HTR-8/SVneo (cell line): ENCODE measurements around the gene PPP1CA.

Experiments
- DNase-seq: peaks from one replicate; pipeline ENCODE4 v3.0.0; 2011; ENCODE audit warnings: low spot score, mixed read lengths; ENCODE audit not compliant: insufficient read length
- FAIRE-seq: peaks from 2 replicates; lab custom pipeline; 2011; peaks lifted over from hg19 to GRCh38; lab: Jason Lieb, UNC

PPP1CA gene

DNA sequence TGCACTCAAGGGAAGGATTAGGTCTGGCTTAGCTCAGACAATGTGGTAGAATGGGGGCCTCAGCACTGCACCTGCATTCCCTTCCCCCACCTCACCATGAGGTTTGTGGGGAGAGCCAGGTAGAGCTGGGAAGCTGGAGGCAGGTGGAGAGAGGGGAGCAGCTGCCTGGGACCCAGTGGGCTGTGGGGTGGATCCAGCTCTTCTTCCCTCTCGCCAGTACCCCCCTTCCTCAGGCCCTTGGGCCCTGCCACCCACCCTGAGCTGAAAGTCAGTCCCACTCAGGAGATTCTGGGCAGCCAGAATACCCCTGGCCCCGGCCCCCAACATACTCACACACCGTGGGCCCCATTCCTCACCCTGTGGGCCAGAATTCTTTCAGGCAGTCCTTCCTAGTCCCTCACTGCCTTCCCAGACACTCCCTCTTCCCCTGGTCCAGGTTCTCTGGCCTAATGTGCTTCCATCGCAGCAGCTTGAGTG, 45.2 kb downstream of the PPP1CA start:
- DNase-seq: no peak
- FAIRE-seq: no peak

DNA sequence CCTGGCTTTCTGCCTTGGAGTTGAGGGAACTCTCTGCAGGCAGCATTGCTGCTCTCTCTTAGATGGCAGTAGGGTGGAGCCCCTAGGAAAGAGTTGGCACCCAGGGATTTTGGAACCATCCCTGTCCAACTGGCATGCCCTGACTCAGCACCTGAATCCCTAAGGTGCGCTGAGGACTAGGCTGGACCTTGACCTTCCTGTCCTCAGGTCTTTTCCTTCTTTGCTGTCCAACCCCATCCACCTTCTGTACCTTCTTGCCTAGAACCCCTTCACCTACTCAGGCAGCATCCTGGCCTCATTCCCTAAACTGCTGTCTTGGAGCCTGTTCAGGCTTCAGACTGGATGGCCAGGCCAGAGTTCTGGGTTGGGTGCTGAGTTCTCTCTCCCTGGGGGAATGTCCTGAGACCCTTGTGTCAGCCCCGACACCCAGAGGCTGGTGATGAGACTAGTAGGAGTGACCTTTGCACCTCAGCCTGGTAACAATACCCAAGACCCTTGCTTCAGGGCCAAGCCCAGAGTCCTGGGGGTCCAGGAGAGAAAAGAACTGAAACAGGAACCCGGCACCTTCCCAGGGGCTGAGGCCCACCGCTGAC, 45.8 kb downstream of the PPP1CA start:
- no peak for DNase-seq
- no peak for FAIRE-seq

DNA sequence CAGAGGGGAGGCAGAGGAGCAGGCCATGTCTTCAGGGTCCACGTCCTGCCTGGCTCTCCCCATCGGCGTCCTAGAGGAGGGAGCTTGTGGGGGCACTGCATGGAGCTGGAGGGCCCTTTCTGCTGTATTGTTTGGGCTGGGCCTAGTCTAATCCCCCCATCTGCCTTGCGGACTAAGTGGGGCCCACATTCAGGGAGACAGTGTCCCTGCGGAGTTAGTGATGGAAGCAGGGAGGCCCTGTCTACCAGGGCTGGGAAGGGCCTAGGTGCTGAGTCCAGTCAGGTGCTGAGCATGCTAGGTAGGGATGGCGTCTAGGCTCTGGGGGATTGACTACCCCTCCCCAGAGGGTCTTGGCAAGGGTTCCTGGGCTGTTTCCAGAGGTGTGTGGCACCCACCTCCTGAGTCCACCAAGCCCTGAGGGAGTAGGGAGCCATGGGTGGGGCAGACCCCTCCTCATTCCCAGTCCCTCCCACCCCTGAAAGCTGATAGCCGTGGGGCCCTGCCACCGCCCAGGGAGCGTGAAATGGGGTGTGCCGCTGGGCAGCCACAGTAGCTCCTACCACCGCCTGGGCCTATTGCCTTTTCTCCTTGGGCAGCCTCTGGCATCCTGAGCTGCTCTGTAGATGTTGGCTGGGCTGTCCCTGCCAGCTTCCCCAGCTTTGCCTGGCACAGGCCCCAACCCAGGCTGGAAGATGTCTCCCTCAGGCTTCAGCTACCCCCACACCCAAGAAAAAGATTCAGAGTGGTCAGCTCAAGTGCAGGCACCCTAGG, 46.5 kb downstream of the PPP1CA start:
- DNase-seq (no peak), FAIRE-seq (no peak)

DNA sequence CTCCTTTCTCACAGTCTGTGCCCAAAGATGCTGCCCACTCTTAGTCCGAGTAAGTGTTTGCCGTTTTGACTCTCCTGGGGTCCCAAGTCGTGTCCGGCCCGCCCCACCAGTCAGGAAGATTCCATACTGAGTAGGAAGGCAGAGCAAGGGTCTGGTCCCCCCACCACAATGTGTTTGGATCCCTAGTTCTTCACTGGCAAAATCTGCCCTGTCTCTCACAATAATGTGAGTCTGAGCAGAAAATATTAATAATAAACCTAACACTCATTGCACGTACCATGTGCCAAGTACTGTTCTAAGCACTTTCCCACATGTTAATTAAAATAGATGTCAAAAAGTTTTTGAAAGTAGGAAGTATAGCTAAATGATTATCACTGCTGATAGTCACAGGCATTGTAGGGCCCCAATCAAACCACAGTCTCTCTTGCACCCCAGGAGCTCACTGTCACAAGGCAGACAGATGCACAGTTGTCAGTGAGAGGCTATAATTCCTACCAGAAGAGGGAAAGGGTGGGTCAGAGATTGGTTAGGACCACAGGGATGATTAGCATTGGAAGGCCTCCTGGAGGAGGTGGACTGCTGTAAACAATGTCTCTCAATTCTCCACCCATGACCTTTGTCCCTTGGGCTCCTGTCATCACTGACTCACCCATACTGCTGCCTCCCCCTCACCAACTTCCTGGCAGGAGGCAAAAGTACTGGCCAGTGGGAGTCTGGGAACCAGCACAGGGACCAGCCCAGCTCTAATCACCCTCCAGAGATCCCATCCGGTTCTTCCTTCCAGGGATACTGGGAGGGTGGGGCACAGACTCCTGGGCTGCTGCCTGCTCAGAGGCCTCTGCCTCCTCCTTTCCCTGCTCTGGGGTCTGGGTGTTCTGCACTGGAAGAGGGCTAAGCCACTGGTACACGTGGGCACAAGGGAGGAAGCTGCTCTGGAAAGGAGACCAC, 47.3 kb downstream of the PPP1CA start:
- DNase-seq: peak; percentile 95
- FAIRE-seq: peak; percentile 76

DNA sequence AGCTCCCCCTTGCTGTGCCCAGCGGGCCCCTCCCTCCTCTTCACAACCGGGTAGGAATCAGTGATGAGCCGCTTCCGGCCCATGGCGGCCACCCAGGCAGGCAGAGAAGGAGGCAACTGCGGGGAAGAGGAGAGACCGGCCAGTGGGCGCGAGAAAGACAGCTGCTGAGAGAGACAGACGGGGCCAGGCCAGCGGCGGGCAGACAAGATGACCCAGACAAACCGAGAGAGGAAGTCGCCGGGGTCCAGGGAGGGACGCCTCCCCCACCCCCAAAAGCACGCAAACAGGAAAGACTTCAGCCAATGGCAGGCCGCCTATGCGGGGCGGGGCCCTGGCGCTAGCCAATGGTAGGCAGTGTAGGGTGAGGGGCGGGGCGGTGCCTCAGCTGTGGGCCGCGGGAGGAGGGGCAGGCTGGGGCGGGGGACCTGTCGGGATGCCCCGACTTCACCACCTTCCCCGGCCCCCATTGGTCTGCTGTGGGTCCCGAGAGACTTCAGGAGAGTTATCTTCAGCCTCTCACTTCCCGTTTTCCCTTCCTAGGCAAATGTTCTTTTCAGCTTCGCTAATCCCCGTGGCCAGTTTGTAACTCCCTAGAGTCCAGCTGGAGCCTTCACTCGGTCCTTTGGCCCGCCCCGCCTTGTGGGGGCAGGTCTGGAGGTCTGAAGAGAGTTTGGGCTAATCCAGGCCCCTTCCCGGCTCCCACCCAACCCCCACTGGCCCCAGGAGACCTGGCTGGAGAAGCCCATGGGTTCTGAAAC, 48.2 kb downstream of the PPP1CA start, which contains the start of gene POLD4:
TSS of gene POLD4 (minus strand) at position 230 of the 758 bp plus-strand sequence. CDS start at position 83, 147 bp downstream.
- FAIRE-seq: peak; percentile 96
- DNase-seq: peak; percentile 99

DNA sequence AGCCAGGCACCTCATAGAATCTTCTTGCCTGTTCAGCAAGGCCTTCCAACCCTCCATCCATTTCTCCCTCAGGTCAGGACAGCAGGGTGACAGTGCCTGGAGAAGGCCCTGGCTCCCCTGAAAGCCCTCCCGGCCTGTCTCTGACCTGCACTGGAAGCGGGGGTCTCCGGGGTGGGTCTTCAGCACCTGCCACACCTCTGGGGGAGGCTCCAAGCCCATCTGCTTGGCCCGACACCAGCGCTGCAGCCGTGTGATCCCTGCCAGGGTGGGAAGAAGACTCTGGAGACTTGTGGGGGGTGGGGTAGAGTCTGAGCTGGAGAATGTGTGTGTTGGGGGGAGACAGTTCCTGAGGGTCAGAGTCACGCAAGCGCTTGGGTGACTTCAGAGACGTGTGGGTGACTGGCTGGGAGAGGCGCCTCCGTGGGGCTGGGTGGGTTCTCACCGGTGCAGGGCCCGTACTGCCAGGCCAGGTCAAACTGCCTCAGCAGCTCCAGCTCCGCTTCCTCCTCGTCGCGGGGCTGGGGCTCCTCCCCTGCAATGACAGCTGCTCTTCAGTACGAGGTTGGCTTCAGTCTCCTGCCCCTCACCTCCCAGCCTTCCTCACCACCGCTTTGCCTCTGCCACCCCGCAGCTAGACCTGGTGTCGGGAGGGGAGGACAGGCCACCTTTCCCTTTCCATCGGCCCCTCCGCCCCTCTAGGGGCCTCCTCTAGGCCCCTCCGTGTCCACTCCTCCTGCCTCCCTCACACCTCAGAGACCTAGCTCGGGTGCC, 48.9 kb downstream of the PPP1CA start:
- FAIRE-seq (peak; percentile 72), DNase-seq (no peak)

DNA sequence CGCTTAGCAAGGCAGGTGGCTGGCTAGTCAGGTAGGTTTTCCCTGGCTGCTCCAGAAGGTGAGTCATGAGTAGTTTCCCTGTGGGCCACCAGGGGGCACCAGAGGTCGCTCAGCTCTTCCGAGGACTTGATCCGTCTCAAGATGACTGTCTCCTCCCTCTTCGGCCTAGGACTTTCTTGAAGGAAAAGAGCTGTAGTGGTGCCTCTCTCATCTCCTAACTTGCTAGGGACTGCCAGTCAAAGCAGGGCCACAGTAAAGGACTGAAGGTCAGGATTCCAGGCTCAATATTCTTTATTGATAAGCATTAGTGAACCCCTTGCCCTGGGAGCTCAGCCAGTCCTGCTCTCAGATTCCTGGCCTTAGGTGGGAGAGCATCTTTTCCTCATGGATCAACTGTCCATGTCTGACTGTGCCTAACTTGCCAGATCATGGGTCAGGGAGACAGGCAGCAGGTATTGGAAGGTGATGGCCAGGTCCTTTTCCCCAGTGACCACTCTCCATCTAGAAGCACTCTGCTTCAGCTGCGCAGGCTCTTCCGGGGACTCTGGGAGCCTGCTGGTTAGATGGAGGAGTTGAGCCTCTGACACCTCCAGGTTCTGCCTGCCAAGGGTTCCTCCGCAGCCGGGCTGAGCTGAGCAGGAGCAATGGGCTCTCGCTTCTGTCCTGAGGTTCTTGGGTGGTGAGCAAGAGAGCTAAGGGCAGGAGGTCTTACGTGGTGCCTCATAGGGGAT, 50.2 kb downstream of the PPP1CA start:
- peak; percentile 95 for DNase-seq
- peak; percentile 31 for FAIRE-seq

DNA sequence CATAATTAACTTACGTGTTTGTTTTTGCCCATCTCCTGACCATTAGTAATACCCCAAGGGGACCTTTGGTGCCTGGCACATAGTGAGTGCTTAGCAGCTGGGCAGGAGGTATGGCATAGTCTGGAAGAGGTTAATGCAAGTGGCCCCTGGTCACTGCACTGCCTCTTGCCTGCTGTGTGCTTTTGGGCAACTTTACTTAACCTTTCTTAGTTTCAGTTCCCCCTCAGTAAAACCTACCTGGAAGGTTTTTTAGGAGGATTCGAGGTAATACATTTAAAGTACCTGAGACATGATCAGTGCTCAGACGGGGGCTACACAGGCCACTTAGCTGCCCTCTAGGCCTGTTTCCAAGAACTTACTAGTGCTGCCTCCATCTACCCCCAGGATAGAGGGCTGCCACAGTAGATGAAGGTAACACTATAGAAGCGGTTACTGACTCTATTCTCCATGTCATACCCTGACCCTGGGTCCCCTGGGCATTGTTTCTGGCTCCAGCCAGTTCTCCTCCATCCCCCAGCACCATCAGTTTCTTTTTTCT, 51.7 kb downstream of the PPP1CA start:
- no peak for DNase-seq
- no peak for FAIRE-seq

DNA sequence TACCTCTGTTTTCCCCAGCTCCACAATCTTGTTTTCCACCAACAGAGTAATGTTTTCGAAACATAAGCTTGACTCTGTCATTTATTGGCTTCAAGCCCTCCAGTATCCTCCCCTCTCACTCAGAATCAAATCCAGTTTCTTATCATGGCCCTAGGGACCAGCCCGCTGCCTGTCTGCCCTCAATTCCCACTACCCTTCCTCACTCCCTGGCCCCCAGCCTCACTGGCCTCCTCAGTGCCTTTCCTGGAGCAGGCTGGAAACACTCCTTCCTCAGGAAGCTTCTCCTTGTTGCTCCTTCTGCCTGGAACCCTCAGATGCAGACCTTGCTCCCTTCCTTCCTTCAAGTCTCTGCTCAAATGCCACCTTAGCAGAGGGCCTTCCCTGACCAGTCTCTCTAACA, 52.2 kb downstream of the PPP1CA start:
- DNase-seq (no peak), FAIRE-seq (no peak)

DNA sequence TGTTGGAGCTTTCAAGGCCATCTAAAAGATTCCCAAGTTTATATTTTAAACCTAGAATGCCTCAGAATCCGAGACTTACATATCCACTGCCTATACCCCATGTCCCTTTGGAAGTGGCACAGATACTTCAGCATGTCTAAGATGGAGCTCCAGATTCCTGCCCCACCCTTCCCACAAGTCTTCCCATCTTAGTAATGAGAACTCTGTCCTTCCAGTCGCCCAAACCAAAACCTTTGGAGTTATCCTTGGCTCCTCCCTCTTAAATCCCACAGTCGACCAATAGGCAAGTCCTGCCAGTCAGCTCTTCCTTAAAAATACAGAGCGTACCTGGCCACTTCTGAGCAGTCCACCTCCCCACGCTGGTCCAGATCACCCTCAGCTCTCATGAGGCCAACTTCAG, 52.6 kb downstream of the PPP1CA start:
- DNase-seq (no peak), FAIRE-seq (no peak)
